ENCODE measurements around the gene EFNA5.

DNA sequence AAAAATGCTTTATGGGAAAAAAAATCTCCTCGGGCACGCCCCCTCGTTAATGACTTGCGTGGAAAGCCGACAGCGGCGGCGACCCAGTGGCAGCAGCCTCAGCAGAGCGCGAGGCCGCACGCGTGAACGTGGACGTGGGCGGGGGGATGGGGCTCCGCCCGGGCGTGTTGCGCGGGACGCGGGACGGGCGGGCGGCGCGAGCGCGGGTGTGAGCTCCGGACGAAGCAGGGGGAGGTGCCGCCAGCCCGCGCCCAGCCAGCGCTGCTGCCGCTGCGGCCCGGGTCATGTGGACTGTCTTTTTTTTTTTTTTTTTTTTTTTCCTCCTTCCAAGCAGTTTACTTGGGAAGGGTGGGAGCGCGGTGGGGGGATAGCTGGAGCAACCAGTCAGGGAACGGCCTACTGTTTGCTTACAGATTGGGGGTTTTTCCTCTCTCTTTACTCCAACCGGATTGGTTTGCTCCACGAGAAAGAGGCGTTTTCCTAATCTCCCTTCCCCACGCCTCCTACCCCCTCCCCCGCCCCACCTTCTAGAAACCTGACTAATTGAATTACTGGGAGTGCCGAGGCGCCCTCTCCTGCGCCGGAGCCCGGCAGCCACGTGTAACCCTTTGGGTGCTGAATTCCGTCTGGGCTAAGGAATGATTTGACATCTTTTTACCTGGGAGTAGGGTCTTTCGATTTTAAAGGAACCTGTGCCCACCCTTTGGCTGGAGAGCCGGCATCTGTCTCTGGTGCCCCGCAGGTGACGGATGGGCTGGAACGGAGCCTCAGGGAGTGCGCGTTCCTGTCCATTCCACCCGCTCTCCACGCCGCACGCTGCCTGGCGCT is 1.7 kb upstream of the EFNA5 start:
- TF ChIP-seq POLR2A (IDR thresholded peaks at IDR 0.05) = no peak
- TF ChIP-seq, protein P1, sequence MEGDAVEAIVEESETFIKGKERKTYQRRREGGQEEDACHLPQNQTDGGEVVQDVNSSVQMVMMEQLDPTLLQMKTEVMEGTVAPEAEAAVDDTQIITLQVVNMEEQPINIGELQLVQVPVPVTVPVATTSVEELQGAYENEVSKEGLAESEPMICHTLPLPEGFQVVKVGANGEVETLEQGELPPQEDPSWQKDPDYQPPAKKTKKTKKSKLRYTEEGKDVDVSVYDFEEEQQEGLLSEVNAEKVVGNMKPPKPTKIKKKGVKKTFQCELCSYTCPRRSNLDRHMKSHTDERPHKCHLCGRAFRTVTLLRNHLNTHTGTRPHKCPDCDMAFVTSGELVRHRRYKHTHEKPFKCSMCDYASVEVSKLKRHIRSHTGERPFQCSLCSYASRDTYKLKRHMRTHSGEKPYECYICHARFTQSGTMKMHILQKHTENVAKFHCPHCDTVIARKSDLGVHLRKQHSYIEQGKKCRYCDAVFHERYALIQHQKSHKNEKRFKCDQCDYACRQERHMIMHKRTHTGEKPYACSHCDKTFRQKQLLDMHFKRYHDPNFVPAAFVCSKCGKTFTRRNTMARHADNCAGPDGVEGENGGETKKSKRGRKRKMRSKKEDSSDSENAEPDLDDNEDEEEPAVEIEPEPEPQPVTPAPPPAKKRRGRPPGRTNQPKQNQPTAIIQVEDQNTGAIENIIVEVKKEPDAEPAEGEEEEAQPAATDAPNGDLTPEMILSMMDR (IDR thresholded peaks at IDR 0.05) = no peak
- no peak for TF ChIP-seq EP300 (IDR thresholded peaks at IDR 0.05)
- TF ChIP-seq POLR2AphosphoS5 (IDR thresholded peaks at IDR 0.05) = no peak
